Measurements from ENCODE around the gene MSGN1. TPM values are rescaled to one million over a fixed set of nuclear protein-coding genes. Genes with fewer than 3 reads are reported as not detected.

Gene MSGN1
- total RNA-seq, 1 experiment from 2014 or later: not detected

- Histone ChIP-seq H2BK12ac (ENCODE audit: insufficient read length, low read depth, low read length) (no peak overlapping the region), H4K8ac (replicated peaks; ENCODE audit: insufficient read length, low read depth, low read length) (no peak overlapping the region), H2BK5ac (ENCODE audit: insufficient read length, low read length) (no peak overlapping the region), H3K27ac (ENCODE audit: insufficient read length, low read depth, low read length) (no peak overlapping the region), H3K4ac (ENCODE audit: low read depth, low read length) (no peak overlapping the region), H3K18ac (ENCODE audit: insufficient read length, low read depth, low read length) (no peak overlapping the region), H2AK5ac (ENCODE audit: insufficient read length, low read length) (no peak overlapping the region), H3K4me2 (ENCODE audit: insufficient read depth, insufficient read length, low read length) (no peak overlapping the region), H4K20me1 (ENCODE audit: control insufficient read depth, insufficient read depth, insufficient read length) (no peaks in the 10 kb centered on the region), H3K56ac (ENCODE audit: insufficient read length, low read depth, low read length) (no peak overlapping the region), H2BK15ac (ENCODE audit: low read depth, low read length) (no peak overlapping the region), H3K27me3 (ENCODE audit: insufficient read depth, low read length) (no peaks in the 10 kb centered on the region), H4K91ac (ENCODE audit: insufficient read length, low read depth, low read length) (no peak overlapping the region), H3T11ph (ENCODE audit: low read length) (no peak overlapping the region), H3K4me1 (ENCODE audit: insufficient read depth, low read length) (no peaks in the 10 kb centered on the region), H3K23ac (ENCODE audit: insufficient read length, low read depth, low read length) (no peak overlapping the region), H2AFZ (ENCODE audit: low read length) (no peak overlapping the region), H3K79me2 (ENCODE audit: insufficient read depth, low read length) (no peaks in the 10 kb centered on the region), H3K9me3 (ENCODE audit: control insufficient read depth, low read depth, low read length) (no peaks in the 10 kb centered on the region), H3K23me2 (ENCODE audit: insufficient read length, low read depth, low read length, poor library complexity, severe bottlenecking) (no peaks in the 10 kb centered on the region), H3K14ac (ENCODE audit: insufficient read depth, low read length) (no peak overlapping the region), H3K79me1 (ENCODE audit: insufficient read depth, low read depth, low read length, poor library complexity, severe bottlenecking) (no peaks in the 10 kb centered on the region), H2BK120ac (ENCODE audit: low read depth, low read length, poor library complexity, severe bottlenecking) (no peak overlapping the region), H2BK20ac (ENCODE audit: low read depth, low read length, poor library complexity, severe bottlenecking) (no peak overlapping the region), H4K5ac (ENCODE audit: insufficient read length, low read depth, low read length) (no peak overlapping the region), H3K9ac (ENCODE audit: extremely low read depth, insufficient read length, low read length) (no peak overlapping the region)
- no peaks in the 10 kb centered on the region for H3K9me3 Mint-ChIP-seq
- H3K4me1 Mint-ChIP-seq: peaks cover 2 to 3% of the 10 kb centered on the region in 2 experiments; a peak in 2 of 4 replicates
- no peak for DNase-seq
- peak overlapping the region in 1 of 3 experiments; percentile 70; a peak in 1 of 7 replicates for H3K27ac Mint-ChIP-seq
- no peaks in the 10 kb centered on the region; the same call in 1 of the 2 replicates for H3K27me3 Mint-ChIP-seq (ENCODE audit: low read depth)
- H3K4me3 Mint-ChIP-seq: no peak overlapping the region
- no CpG with 5 or more reads among the region's 4 CpGs for WGBS (ENCODE audit: extremely low coverage, insufficient read length, low lambda C conversion rate)
- TF ChIP-seq, protein P1, sequence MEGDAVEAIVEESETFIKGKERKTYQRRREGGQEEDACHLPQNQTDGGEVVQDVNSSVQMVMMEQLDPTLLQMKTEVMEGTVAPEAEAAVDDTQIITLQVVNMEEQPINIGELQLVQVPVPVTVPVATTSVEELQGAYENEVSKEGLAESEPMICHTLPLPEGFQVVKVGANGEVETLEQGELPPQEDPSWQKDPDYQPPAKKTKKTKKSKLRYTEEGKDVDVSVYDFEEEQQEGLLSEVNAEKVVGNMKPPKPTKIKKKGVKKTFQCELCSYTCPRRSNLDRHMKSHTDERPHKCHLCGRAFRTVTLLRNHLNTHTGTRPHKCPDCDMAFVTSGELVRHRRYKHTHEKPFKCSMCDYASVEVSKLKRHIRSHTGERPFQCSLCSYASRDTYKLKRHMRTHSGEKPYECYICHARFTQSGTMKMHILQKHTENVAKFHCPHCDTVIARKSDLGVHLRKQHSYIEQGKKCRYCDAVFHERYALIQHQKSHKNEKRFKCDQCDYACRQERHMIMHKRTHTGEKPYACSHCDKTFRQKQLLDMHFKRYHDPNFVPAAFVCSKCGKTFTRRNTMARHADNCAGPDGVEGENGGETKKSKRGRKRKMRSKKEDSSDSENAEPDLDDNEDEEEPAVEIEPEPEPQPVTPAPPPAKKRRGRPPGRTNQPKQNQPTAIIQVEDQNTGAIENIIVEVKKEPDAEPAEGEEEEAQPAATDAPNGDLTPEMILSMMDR (conservative IDR thresholded peaks at IDR 0.05): no peak
- no peaks in the 10 kb centered on the region for H3K36me3 Mint-ChIP-seq (ENCODE audit: insufficient read depth in 1 of 3, low read depth in 3 of 3)
Measured at GRCh38 chr2:17850151-17850550, 33.9 kb downstream of the MSGN1 start.

All from H9 (cell line).